BLaER1 treated with 17β-estradiol and CSF1 and Interleukin-3, amounts not matched to agents 10 nM and 100 nM (cell line): ENCODE data around the gene WDR6.

Experiments
- H3K27ac ChIP-seq, 11 experiments: shearing (Covaris generic); formaldehyde crosslinking; 2 replicates each; pipeline ENCODE4 v1.8.1; 2022
- H3K27me3 ChIP-seq, 11 experiments: shearing (Covaris generic); formaldehyde crosslinking; 2 replicates each; pipeline ENCODE4 v1.8.1; 2022
- H3K36me3 ChIP-seq, 11 experiments: shearing (Covaris generic); formaldehyde crosslinking; 2 replicates each; pipeline ENCODE4 v1.8.1; 2022
- H3K4me1 ChIP-seq, 10 experiments: shearing (Covaris generic); formaldehyde crosslinking; 2 replicates each; pipeline ENCODE4 v1.8.1; 2022
- H3K4me2 ChIP-seq, 11 experiments: shearing (Covaris generic); formaldehyde crosslinking; 2 replicates each; pipeline ENCODE4 v1.8.1; 2022
- H3K4me3 ChIP-seq, 10 experiments: shearing (Covaris generic); formaldehyde crosslinking; 2 replicates each; pipeline ENCODE4 v1.8.1; 2022
- H3K9ac ChIP-seq, 11 experiments: shearing (Covaris generic); formaldehyde crosslinking; 2 replicates each; pipeline ENCODE4 v1.8.1; 2022
- H3K9me3 ChIP-seq, 11 experiments: shearing (Covaris generic); formaldehyde crosslinking; replicated peaks in 1 of 11; 2 replicates each; pipeline ENCODE4 v1.8.1; 2022
- H4K20me1 ChIP-seq, 11 experiments: shearing (Covaris generic); formaldehyde crosslinking; 2 replicates each; pipeline ENCODE4 v1.8.1; 2022
- Cebpa-rat ChIP-seq, 11 experiments: shearing (Covaris generic); IDR thresholded peaks; 2 replicates each; pipeline ENCODE4 v1.8.1; 2022

Gene WDR6

DNA sequence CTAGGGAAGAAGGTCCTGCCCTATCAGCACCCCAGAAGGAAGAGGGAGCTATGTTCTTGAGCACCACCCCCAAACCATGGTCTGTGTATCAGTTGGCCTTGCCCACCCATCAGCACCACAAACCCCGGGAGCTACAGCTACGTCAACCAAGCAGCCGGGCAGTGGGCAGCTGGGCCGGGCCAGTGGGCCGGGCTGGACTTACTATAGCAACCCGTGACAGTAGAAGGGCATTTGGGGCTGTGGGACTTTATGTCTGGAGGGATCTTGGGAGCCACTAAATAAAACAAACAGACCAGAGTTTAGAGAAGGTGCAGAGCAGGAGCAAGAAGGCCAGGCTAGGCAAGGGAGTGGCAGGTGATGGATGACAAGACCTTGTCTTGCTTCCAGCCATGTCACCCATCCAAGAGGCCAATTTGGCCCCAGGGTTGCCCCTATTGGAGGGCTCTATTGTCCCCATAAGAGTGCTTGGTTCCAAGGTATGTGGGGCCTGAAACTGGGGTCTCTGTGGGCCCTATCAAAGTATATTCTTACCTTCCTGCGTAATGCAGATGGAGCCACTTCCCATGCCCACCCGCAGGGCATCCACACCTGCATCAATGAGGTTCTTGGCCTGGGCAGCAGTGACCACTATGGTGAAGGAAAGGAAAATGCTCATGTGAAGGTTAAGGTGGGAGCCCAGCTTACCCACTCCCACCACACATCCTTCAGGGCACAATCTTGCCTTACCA lies 18.8 kb downstream of the WDR6 start:
- peaks cover 64 to 73% (median 66%) of the 10 kb centered on the region in 10 experiments for H3K4me1 ChIP-seq
- H3K27me3 ChIP-seq: no peaks in the 10 kb centered on the region

DNA sequence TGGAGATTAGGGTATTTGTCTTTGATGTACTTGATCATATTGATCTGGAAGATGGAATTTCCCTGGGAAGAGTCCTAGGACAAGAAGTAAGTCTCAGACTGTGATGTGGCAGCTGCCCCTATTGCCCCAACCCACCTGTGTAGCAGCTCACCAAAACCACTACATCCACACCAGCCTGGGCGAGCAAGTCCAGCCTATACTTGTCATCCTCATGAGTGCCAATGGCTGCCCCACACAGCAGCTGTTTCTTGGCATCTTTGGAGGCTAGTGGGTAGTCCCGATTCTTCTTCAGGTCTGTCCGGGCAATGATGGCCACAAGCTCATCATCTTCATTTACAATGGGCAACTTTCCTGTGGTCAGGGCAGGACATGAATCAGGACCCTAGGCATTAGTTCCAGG lies 19.3 kb downstream of the WDR6 start:
- Histone ChIP-seq H3K4me3 (no peak overlapping the region), H3K27ac (peak overlapping the region in 2 of 11 experiments; percentile 2 to 8; a peak in 1 of 22 replicates), H3K4me2 (peak overlapping the region; percentile 20 to 100 (median 99); a peak in 19 of 22 replicates), H3K27me3 (no peaks in the 10 kb centered on the region), H3K9me3 (no peaks in the 10 kb centered on the region), H4K20me1 (peaks cover 6 to 71% (median 49%) of the 10 kb centered on the region in 11 experiments; a peak in 19 of 22 replicates), H3K9ac (no peak overlapping the region), H3K4me1 (peaks cover 64 to 73% (median 66%) of the 10 kb centered on the region in 10 experiments), H3K36me3 (peaks cover 64 to 75% (median 72%) of the 10 kb centered on the region in 11 experiments)
- TF ChIP-seq Cebpa-rat (IDR thresholded peaks at IDR 0.05): no peak

More for the DNA sequence above, 18.8 kb downstream of the WDR6 start:
- Histone ChIP-seq H3K27ac (peak overlapping the region in 7 of 11 experiments; percentile 2 to 99 (median 19); a peak in 9 of 22 replicates), H3K9me3 (no peaks in the 10 kb centered on the region), H3K4me2 (peak overlapping the region; percentile 20 to 100 (median 99)), H3K9ac (peak overlapping the region; percentile 16 to 100 (median 98); a peak in 11 of 22 replicates), H3K4me3 (peak overlapping the region in 5 of 10 experiments; percentile 2 to 30 (median 26); a peak in 5 of 20 replicates), H4K20me1 (peaks cover 6 to 67% (median 49%) of the 10 kb centered on the region in 11 experiments; a peak in 19 of 22 replicates), H3K36me3 (peaks cover 59 to 69% (median 66%) of the 10 kb centered on the region in 11 experiments)
- no peak for TF ChIP-seq Cebpa-rat (IDR thresholded peaks at IDR 0.05)

DNA sequence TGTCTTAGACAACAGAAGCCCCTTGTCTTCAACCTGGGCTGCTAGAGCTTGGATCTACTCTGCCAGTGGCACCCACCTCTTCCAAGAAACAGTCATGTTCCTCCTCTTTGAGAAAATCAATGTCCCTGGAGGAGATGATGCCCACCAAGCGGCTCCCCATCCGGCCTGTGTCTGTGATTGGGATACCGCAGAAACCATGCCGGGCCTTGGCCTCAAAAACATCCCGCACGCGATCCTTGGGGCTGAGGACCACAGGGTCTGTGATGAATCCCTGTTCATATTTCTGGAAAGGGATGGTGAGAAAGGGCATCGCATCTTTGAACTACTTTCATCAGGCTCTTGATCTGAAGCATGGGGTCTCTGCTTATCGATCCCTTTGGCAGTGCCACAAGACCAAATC lies 20.4 kb downstream of the WDR6 start:
- Histone ChIP-seq H3K4me1 (peaks cover 63 to 71% (median 64%) of the 10 kb centered on the region in 10 experiments), H3K9ac (peak overlapping the region in 5 of 11 experiments; percentile 21 to 87 (median 83); a peak in 7 of 22 replicates), H3K4me2 (peak overlapping the region; percentile 97 to 100 (median 99)), H3K36me3 (peaks cover 75 to 86% (median 83%) of the 10 kb centered on the region in 11 experiments), H3K9me3 (no peaks in the 10 kb centered on the region), H3K4me3 (peak overlapping the region in 8 of 10 experiments; percentile 69 to 84 (median 76); a peak in 8 of 20 replicates), H4K20me1 (peaks cover 6 to 69% (median 48%) of the 10 kb centered on the region in 11 experiments; a peak in 19 of 22 replicates), H3K27me3 (no peaks in the 10 kb centered on the region), H3K27ac (peak overlapping the region in 2 of 11 experiments; percentile 22 to 76; a peak in 2 of 22 replicates)
- no peak for TF ChIP-seq Cebpa-rat (IDR thresholded peaks at IDR 0.05)

DNA sequence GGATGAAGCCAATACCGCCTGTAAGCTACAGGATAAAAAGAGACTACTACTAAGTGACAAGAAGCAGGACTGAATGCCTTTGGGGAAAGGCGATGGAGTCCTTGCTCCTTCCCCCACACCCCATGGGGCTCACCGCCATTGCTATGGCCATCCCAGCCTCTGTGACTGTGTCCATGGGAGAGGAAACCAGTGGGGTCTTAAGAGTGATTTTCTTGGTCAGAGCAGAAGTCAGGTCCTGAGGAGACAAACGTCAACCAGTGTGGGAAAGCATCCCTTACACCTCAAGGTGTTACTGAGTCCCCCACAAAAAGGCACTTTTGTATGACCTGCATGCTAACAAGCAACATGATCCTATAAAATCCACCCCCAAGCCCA lies 21.1 kb downstream of the WDR6 start:
- Histone ChIP-seq H3K9ac (peak overlapping the region; percentile 81 to 94 (median 87)), H3K27me3 (no peaks in the 10 kb centered on the region), H3K9me3 (no peaks in the 10 kb centered on the region), H3K27ac (peak overlapping the region in 9 of 11 experiments; percentile 76 to 91 (median 86); a peak in 16 of 22 replicates), H4K20me1 (peaks cover 6 to 63% (median 42%) of the 10 kb centered on the region in 11 experiments; a peak in 19 of 22 replicates), H3K4me2 (peak overlapping the region; percentile 97 to 100 (median 99)), H3K4me3 (peak overlapping the region; percentile 69 to 84 (median 74)), H3K4me1 (peaks cover 56 to 65% (median 58%) of the 10 kb centered on the region in 10 experiments), H3K36me3 (peaks cover 77 to 89% (median 84%) of the 10 kb centered on the region in 11 experiments)
- no peak for TF ChIP-seq Cebpa-rat (IDR thresholded peaks at IDR 0.05)

DNA sequence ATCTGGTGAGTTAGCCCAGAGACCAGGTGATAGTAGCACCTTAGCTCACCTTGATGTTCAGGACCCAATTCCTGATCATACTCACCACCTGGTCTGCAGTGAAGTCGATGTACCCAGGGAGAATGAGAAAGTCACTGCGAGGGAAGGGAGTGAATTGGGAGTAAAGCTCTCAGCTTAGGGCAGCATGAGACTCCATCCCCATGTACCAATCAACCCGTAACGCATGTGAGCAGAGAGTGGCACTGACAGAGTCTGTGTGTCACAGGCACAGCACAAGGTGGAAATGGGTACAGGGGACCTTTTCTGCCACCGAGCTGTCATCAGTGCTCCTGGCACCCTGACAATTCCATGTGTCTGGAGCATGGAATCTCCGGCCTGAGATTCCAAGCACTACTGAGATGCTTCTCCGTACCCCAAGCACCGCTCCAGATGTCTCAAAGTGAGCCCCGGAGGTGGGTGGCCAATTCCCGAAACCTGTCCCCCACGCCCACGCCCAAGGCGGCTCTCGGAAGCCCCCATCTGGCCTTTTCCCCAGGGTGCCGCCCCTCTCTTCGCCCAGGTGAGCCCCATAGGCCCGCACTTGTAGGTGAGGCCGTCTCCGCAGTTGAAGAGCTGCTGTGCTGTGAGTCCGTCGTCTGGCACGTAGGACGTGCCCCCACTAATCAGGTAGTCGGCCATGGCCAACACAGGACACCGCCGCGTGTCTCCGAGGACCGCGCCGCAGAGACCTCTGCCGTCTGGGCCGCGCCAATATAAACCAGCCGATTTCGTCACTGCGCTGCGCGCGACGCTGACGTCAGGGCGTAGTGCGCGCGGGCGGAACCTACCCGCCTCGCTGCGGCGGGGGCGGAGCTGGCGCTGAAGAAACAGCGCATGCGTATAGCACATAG lies 21.7 kb downstream of the WDR6 start, which contains the start of gene IMPDH2:
IMPDH2 (minus strand) TSS at position 726 of the 890 bp plus-strand sequence; CDS start at position 678, 48 bp downstream.
- H3K9me3 ChIP-seq: no peaks in the 10 kb centered on the region
- peak within 1 kb of the TSS; percentile 97 to 100 (median 99) for H3K4me2 ChIP-seq
- no peaks in the 10 kb centered on the region for H3K27me3 ChIP-seq
- H3K36me3 ChIP-seq: peaks cover 77 to 89% (median 84%) of the 10 kb centered on the region in 11 experiments
- peak in 7 of 11 experiments; percentile 46 to 68 (median 63); a peak in 7 of 22 replicates for TF ChIP-seq Cebpa-rat (IDR thresholded peaks at IDR 0.05)
- peak within 1 kb of the TSS; percentile 70 to 91 (median 86); a peak in 21 of 22 replicates for H3K27ac ChIP-seq
- H3K9ac ChIP-seq: peak within 1 kb of the TSS; percentile 81 to 94 (median 87)
- H3K4me1 ChIP-seq: peaks cover 50 to 58% (median 52%) of the 10 kb centered on the region in 10 experiments
- peaks cover 6 to 61% (median 35%) of the 10 kb centered on the region in 11 experiments; a peak in 19 of 22 replicates for H4K20me1 ChIP-seq
- peak within 1 kb of the TSS; percentile 69 to 84 (median 74) for H3K4me3 ChIP-seq

DNA sequence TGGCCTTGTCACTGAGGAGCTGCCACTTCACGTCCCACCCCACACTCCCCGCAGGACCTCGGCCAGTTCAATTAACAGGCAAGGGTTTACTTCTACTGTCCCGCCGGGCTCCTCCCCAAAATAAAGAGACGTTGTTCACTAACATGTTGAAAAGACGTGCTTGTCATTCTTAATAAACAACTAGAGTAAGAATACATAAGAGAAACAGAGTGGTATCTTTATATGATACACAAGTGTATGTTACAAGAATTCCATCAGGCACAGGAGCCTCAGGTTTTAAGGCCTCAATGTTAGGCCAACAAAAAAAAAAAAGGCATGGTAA lies 22.3 kb downstream of the WDR6 start:
- Histone ChIP-seq H3K4me2 (peak overlapping the region; percentile 97 to 100 (median 99); a peak in 20 of 22 replicates), H3K4me3 (peak overlapping the region; percentile 69 to 84 (median 74); a peak in 14 of 20 replicates), H3K9ac (peak overlapping the region; percentile 81 to 94 (median 87); a peak in 19 of 22 replicates), H3K36me3 (peaks cover 77 to 89% (median 84%) of the 10 kb centered on the region in 11 experiments), H3K4me1 (peaks cover 44 to 52% (median 45%) of the 10 kb centered on the region in 10 experiments), H4K20me1 (peaks cover 6 to 59% (median 29%) of the 10 kb centered on the region in 11 experiments; a peak in 18 of 22 replicates), H3K27me3 (no peaks in the 10 kb centered on the region), H3K9me3 (no peaks in the 10 kb centered on the region), H3K27ac (peak overlapping the region in 10 of 11 experiments; percentile 20 to 91 (median 84); a peak in 13 of 22 replicates)
- no peak; a peak in 1 of 22 replicates for TF ChIP-seq Cebpa-rat (IDR thresholded peaks at IDR 0.05)

DNA sequence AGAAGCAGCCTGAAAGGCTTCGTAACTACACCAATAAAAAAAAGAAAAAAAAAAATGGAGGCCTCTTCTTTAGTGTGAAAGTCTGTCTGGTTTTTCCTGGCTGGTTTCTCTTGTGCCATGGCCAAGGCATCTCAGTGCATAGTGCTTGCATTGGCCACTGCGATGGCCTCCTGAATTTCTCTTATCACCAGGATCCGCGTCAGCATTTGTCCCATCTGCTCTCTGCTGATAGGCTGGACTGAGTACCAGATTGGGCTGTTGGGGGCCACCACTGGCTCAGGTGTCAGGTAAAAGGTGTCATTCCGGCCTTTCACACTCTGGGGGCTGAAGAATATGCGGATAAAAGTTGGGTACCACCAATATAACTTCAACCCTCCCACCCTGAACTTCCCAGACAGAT lies 23.1 kb downstream of the WDR6 start:
- no peaks in the 10 kb centered on the region for H3K9me3 ChIP-seq
- no peaks in the 10 kb centered on the region for H3K27me3 ChIP-seq
- H3K4me2 ChIP-seq: no peak overlapping the region
- peaks cover 76 to 89% (median 84%) of the 10 kb centered on the region in 11 experiments for H3K36me3 ChIP-seq
- peaks cover 38 to 50% (median 41%) of the 10 kb centered on the region in 10 experiments for H3K4me1 ChIP-seq
- no peak overlapping the region for H3K4me3 ChIP-seq
- H4K20me1 ChIP-seq: peaks cover 6 to 59% (median 23%) of the 10 kb centered on the region in 11 experiments; a peak in 18 of 22 replicates
- H3K9ac ChIP-seq: peak overlapping the region in 6 of 11 experiments; percentile 17 to 94 (median 86); a peak in 3 of 22 replicates
- no peak for TF ChIP-seq Cebpa-rat (IDR thresholded peaks at IDR 0.05)
- H3K27ac ChIP-seq: 0 out of 22 replicates have a peak overlapping the region, but pooled peaks of 1 of the 11 experiments have one; percentile 76
